A673 (cell line): Measurements from ENCODE around the gene ATP23. TPM values are rescaled to one million over a fixed set of nuclear protein-coding genes. Genes with fewer than 3 reads are reported as not detected.

Experiments
- BruUV-seq: library from RNA; stranded (reverse); fragments of 400-500 nt; replicated peaks from 2 replicates; lab custom pipeline; 2021; lab: Mats Ljungman, UMichigan
- CTCF ChIA-PET: fragments of 300-600 bp; sonication (Branson Sonifier 250); formaldehyde crosslinking; loops from one replicate; lab custom pipeline; 2022; ENCODE audit warnings: antibody characterized with exemption; lab: Charles Lee
- POLR2A ChIA-PET: fragments of 300-600 bp; sonication (Branson Sonifier 250); formaldehyde crosslinking; loops from one replicate; lab custom pipeline; 2022; ENCODE audit warnings: antibody characterized with exemption; ENCODE audit not compliant: low non-redundant PET; lab: Charles Lee
- DNase-seq: peaks from one replicate; pipeline ENCODE4 v3.0.0-alpha.2; 2015; ENCODE audit warnings: low spot score
- H3K27ac ChIP-seq: fragments of 200-600 bp; sonication (generic); 2 replicates; pipeline ENCODE4 v1.5.1; 2016; ENCODE audit warnings: mixed run types, low read depth, mild to moderate bottlenecking, mixed read lengths, antibody characterized with exemption, low read length; ENCODE audit not compliant: poor library complexity, severe bottlenecking
- H3K27me3 ChIP-seq: fragments of 200-600 bp; sonication (generic); replicated peaks from 2 replicates; pipeline ENCODE4 v1.6.1; 2017; ENCODE audit warnings: mixed run types, low read depth, mild to moderate bottlenecking, mixed read lengths, antibody characterized with exemption, low read length; ENCODE audit not compliant: insufficient read depth, poor library complexity
- H3K36me3 ChIP-seq: fragments of 200-600 bp; sonication (generic); 2 replicates; pipeline ENCODE4 v1.6.1; 2016; ENCODE audit warnings: mixed run types, mild to moderate bottlenecking, mixed read lengths, antibody characterized with exemption, low read length; ENCODE audit not compliant: insufficient read depth, poor library complexity, severe bottlenecking
- H3K4me1 ChIP-seq: fragments of 200-600 bp; sonication (generic); 2 replicates; pipeline ENCODE4 v1.6.1; 2017; ENCODE audit warnings: mixed run types, mild to moderate bottlenecking, mixed read lengths, antibody characterized with exemption, low read length; ENCODE audit not compliant: insufficient read depth, poor library complexity, severe bottlenecking
- H3K4me3 ChIP-seq: fragments of 200-600 bp; sonication (generic); 2 replicates; pipeline ENCODE4 v1.5.1; 2016; ENCODE audit warnings: low read depth, mixed run types, mild to moderate bottlenecking, mixed read lengths, low read length; ENCODE audit not compliant: poor library complexity, severe bottlenecking
- H3K9me3 ChIP-seq: fragments of 200-600 bp; sonication (generic); 2 replicates; pipeline ENCODE4 v1.6.1; 2016; ENCODE audit warnings: mixed run types, low read depth, mild to moderate bottlenecking, mixed read lengths, antibody characterized with exemption, low read length; ENCODE audit not compliant: poor library complexity, severe bottlenecking
- EZH2 ChIP-seq: fragments of 200-600 bp; sonication (generic); IDR thresholded peaks from 2 replicates; pipeline ENCODE4 v1.6.1; 2017; ENCODE audit warnings: borderline replicate concordance, low read depth, mild to moderate bottlenecking, mixed read lengths, antibody characterized with exemption, low read length; ENCODE audit not compliant: poor library complexity, severe bottlenecking
- intact Hi-C: fragments of 100-400 bp; cut with micrococcal nuclease; formaldehyde crosslinking; loops from one replicate; pipeline ENCODE4 v1.10.0; 2022; ENCODE audit not compliant: unreplicated experiment
- total RNA-seq: library from RNA; stranded (reverse); gene quantifications from 2 replicates; pipeline ENCODE4 v1.2.3, GENCODE V29; 2021
- TF ChIP-seq, protein P1 (sequence below): fragments of 300-800, 200-600 bp; sonication (generic); conservative IDR thresholded peaks from 2 replicates; pipeline ENCODE4 v1.5.1; 2017; ENCODE audit warnings: low read depth, mild to moderate bottlenecking, antibody characterized with exemption, low read length, moderate library complexity, mixed read lengths

ATP23 gene
- total RNA-seq, 1 experiment from 2014 or later = 7.7 TPM

GRCh38 chr12:57906821-57907220, 34.5 kb upstream of the ATP23 start:
- POLR2A ChIA-PET = no interaction called here

DNA sequence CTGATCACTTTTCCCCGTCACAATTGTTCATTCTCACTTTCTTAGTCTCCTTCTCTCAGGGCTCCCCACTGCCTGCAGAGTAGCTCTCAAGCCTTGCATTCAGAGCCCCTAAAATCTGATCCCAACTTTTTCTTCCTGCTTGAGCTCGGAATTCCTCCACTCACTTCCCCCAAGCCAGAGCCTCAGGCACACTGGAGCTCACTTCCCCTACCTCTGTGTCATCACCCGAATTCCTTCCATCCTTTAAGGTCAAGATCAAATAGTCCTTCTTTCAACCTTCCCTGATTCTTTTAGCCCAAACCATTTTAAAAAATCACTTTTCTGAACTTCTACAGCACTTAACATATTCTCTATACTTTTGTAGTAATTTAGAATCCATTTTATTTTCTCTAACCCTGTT, 34.1 kb upstream of the ATP23 start:
- no peak for DNase-seq
- CTCF ChIA-PET = interaction anchor here (0.6 kb wide), 1 partner anchor 10 kb away, joined by 3 read pairs; no protein-coding TSS in a partner anchor
- H3K4me3 ChIP-seq = no peak overlapping the region
- POLR2A ChIA-PET = no interaction called here
- BruUV-seq = no TSS peak
- TF ChIP-seq, protein P1, sequence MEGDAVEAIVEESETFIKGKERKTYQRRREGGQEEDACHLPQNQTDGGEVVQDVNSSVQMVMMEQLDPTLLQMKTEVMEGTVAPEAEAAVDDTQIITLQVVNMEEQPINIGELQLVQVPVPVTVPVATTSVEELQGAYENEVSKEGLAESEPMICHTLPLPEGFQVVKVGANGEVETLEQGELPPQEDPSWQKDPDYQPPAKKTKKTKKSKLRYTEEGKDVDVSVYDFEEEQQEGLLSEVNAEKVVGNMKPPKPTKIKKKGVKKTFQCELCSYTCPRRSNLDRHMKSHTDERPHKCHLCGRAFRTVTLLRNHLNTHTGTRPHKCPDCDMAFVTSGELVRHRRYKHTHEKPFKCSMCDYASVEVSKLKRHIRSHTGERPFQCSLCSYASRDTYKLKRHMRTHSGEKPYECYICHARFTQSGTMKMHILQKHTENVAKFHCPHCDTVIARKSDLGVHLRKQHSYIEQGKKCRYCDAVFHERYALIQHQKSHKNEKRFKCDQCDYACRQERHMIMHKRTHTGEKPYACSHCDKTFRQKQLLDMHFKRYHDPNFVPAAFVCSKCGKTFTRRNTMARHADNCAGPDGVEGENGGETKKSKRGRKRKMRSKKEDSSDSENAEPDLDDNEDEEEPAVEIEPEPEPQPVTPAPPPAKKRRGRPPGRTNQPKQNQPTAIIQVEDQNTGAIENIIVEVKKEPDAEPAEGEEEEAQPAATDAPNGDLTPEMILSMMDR = no peak
- TF ChIP-seq EZH2 = no peak
- H3K4me1 ChIP-seq = no peaks in the 10 kb centered on the region
- intact Hi-C loops = no loop called here
- no peaks in the 10 kb centered on the region for H3K36me3 ChIP-seq
- no peaks in the 10 kb centered on the region for H3K9me3 ChIP-seq
- no peak overlapping the region for H3K27ac ChIP-seq
- no peaks in the 10 kb centered on the region for H3K27me3 ChIP-seq

More at GRCh38 chr12:57906821-57907220, 34.5 kb upstream of the ATP23 start:
- Histone ChIP-seq H3K9me3 (no peaks in the 10 kb centered on the region), H3K4me3 (no peak overlapping the region), H3K27ac (no peak overlapping the region), H3K36me3 (no peaks in the 10 kb centered on the region), H3K27me3 (no peaks in the 10 kb centered on the region), H3K4me1 (no peaks in the 10 kb centered on the region)
- CTCF ChIA-PET = interaction anchor here (0.6 kb wide), 1 partner anchor 10 kb away, joined by 3 read pairs; no protein-coding TSS in a partner anchor
- no TSS peak for BruUV-seq
- intact Hi-C loops = no loop called here
- TF ChIP-seq EZH2 = no peak
- TF ChIP-seq, protein P1 = no peak
- no peak for DNase-seq

DNA sequence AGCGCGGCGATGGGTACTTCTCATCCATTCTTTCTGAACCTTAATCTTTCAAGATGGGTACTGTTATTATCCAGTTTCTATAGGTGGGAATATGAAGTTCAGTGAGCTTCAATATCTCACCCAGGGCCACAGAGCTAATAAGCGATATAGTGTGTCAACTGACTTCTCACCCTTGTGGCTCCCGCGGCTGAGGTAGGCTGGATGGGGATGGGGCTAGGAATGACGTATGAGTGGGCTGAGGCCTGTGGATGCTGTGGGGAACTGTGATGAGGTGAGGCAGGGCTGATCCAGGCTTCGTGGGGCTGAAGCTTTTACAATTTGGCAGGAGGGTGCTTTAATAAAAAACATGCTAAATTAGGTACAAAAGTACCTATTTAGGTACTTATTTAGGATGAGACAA, 32.9 kb upstream of the ATP23 start:
- H3K27me3 ChIP-seq = no peaks in the 10 kb centered on the region
- ChIA-PET CTCF (no interaction called here), POLR2A (interaction anchor here (0.6 kb wide), 1 partner anchor 23 kb away, joined by 3 read pairs; no protein-coding TSS in a partner anchor)
- H3K4me1 ChIP-seq = no peaks in the 10 kb centered on the region
- intact Hi-C loops = no loop called here
- no peaks in the 10 kb centered on the region for H3K9me3 ChIP-seq
- no peak overlapping the region for H3K27ac ChIP-seq
- H3K4me3 ChIP-seq = no peak overlapping the region
- no peak for DNase-seq
- no TSS peak for BruUV-seq
- H3K36me3 ChIP-seq = no peaks in the 10 kb centered on the region
- TF ChIP-seq, protein P1 = no peak
- TF ChIP-seq EZH2 = no peak
